GM18526 (cell line): ENCODE data around the gene NEK7.

Source experiments
- POLR2A ChIP-seq: IDR thresholded peaks from 3 replicates; pipeline ENCODE4 v1.6.1; 2011; ENCODE audit not compliant: insufficient read length; ENCODE audit errors: extremely low read depth

The NEK7 gene

DNA sequence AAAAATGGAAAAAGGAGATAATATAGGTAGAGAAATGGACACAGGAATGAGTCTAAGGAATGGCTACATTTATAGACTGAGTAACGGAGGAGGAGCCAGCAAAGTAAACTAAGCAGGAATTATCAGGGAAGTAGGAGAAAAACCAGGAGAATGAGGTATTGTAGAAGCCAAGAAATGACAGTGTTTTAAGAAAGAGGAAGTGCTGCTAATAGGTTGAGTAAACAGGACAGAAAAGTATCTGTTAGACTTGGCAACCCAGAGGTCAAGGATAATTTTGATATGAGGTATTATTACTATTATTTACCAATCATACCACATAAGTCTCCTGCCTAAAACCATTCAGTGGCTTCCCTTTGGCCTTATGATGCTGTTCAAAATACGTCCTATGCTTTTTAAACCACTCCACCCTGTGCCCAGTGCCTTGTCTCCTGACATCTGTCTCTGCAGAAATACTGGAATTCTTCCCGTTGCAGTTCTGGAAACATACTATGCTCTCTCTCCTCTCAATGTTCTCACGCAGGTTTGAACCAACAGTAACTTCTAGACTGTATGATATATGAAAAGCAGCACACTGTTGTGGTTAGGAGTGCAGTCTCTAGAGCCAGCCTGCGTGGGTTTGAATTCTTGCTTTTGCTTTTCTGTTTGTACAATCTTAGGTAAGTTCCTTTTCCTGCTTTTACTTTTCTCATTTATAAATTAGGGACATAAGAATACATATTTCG, 24.6 kb upstream of the NEK7 start:
- no peak for TF ChIP-seq POLR2A

DNA sequence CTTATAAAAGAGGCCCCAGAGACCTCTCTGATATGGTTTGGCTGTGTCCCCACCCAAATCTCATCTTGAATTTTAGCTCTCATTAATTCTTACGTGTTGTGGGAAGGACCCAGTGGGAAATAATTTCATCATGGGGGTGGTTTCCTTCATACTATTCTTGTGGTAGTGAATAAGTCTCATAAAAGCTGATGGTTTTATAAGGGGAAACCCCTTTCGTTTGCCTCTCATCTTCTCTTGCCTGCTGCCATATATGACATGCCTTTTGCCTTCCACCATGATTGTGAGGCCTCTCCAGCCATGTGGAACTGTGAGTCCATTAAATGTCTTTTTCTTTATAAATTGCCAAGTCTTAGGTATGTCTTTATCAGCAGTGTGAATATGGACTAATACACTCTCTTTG, 22.5 kb upstream of the NEK7 start:
- no peak for TF ChIP-seq POLR2A

DNA sequence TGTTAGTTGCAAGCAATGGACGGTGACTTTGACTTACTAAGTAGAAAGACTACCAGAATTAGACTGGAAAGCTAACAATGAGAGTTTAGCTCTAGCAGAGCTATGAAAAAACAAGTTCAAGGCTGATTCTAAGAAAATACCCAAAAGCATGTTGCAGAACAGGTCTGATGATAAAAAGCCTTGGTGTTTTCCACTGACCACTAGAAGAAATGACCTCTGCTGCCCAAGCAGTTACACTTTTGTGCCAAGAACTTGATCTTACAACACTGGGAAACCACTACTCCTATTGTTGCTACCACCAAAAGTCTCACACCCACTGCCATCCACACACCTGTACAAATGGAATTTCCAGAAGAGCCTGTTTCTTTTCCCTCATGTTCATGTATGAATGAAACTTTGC, 21.4 kb upstream of the NEK7 start:
- TF ChIP-seq POLR2A = no peak

DNA sequence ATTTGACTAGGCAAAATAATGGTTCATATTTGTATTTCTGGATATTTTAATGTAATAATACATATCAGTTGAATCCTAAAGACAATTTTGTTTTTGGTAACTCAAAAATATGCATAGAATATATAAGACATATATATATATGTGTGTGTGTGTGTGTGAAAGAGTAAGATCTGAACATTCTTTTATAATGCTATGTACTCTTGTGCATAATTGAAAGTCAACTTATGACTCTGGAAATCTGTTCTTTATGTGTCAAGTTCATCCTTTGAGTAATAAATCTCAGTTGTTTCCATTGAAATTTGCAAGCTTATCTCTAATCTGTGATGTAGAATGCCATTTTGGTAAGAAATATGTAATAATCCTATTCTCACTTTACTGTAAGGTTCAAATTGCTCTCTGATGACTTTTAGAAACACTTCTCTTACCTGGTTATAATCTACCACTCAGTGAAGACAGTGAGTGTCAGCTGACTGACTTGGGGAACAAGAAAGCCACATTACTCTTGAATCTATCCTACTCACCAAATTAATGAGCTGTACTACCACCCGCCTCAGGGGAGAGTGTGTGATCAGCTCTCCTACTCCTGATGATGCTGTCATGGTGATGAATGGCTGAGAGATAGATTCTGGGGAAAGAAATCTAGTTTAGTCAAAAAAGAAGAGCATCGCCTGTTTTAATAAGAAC, 15.0 kb upstream of the NEK7 start:
- no peak for TF ChIP-seq POLR2A

DNA sequence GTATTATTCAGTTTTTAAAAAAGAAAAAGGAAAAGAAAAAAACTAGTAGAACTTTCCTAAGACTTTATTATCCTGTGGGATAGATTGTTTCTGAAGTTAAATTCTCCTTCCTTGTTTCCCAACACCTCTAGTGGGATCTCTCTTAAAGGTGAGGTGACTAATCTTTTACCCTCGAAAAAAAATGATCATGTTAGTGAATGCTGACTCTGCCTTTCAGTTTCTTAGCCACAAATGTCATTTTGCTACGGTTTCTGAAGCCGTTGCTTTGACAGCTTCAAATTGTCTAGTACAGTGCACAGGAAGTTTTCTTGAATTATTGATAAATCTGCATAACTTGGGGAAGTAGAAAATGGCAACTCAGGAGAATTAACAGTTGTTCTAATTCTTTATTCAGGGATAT, 13.0 kb upstream of the NEK7 start:
- TF ChIP-seq POLR2A = no peak

DNA sequence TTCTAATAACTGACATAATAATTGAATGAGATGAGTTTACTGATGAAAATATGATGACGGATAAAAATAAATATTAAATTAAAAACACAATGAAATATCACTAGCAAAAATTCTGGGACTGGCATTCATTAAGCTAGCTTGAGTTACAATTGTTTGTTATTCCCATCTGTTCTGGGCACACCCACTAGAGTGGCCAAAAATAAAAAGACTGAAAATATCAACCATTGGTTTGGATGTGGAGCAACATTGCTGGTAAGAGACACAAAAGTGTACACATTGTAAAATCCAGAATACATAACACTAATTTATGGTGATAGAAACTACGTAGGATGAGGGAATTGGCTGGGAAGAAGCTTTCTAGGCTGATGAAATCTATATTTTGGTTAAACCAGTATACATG, 9.6 kb upstream of the NEK7 start:
- no peak for TF ChIP-seq POLR2A

DNA sequence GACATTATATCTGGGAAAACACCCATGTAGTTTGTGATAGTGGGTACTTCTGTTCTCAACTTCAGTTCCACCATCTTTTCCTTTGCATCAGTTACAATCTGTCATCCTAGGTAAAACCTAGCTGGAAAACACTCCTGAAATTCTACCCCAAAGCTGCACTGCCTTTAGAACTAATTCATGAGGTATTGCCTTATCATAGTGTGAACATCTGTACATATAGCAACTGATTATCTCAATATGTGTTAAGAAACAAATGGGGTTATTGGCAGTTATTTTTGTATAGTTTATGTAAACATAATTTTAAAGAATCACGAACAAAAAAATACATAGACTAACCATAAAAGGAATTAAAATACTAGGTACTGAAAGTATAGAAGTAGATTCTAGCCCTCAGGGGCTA, 6.4 kb upstream of the NEK7 start:
- no peak for TF ChIP-seq POLR2A

DNA sequence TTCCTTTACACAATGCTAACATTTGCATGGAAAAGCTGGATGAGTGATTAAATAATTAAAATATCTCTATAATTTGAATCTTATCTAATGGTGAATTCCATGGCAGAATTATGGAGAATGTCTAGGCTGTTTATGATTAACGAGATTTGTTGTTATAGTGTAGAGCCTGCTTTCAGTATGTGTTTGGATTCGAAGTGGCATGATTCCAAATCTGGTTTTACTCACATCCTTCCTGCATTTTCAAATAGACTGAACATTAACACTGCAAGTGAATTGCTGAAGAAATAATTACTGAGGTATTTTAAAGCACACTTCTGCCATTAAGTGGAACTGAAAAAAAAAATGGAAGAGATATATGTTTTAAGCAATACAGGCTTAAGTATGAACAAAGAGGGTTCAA, 5.1 kb upstream of the NEK7 start:
- TF ChIP-seq POLR2A = no peak

DNA sequence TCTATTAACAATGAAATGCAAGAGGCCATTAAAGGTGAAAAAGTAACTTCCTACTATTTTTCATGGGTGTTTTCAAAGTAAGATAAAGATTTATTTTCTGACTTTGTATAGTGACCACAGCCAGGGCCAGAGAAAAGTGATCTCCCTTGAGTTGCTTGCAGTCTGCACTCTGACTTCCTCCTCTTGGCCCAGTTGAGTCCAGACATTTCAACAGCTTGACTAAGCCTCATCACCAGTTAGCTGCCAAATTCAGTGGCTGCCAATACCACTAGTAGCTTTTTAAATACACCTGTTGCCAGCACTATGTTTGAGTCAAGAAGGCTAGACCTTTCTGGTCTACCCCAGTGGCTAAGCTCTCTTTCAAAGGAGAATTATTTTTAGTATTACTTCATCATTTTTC, 3.7 kb upstream of the NEK7 start:
- no peak for TF ChIP-seq POLR2A

DNA sequence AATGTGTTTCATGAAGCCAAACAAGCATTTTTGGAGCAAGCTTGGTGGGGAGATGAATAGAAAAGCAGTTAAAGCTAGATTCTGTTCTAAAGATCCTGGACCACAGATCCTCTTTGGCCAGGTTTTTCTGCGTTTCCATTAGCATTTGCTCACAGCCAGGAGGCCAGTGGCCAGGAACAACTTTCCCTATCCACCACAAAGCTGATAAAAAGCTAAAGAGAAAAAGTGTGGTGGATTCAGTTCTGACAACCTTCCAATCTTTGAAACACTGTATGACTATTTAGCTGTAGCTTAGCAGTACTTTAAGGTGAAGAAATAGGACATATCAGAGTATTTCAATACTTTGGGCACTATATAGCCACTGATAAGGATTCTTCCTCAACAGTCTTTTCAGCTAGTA, 3.0 kb upstream of the NEK7 start:
- TF ChIP-seq POLR2A = no peak

DNA sequence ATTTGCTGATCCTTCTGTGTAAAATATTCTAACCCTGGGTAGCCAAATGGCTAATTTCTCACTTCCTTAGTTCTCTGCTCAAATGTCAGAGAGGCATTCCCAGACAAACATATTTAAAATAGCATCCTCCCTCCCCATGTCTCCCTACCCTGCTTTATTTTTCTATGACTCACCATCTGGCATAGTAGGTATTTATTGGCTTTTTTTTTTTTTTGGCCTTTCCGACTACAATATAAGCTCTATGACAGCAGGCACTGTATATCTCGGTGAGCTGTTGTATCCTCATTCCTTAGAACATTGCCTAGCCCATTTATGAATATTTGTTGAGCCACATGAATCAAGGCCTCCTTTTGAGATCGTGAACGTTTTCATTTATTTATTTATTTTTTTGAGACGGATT, 1.5 kb upstream of the NEK7 start:
- TF ChIP-seq POLR2A = no peak

DNA sequence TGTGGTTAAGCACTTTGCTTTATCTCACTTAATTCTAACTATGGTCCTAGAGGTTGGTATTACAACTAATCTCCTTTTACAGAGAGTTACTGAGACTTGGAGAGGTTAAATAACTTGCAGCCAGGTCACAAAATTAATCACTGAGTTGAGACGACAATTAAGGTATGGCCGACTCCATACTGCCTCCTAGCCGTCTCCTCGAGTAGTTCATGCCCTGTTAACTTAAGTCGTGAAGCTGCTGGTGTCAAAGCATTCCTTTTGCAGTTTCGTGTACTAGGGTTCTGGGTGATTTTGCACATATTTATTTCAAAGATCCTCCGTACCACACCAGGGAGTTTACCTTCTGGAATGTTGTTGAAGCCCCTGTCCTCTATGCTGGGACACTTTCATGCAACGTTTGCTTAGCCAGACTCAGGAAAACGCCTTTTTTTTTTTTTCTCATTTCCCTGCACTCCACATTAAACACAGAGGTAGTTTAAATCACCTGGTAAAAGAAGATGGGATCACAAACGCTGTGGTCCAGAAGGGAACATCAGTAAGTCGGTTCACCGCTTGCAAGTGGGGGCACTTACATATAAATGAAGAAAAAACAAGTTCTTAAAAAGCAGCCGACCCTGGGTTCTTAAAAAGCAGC, 570 bp upstream of the NEK7 start:
- no peak for TF ChIP-seq POLR2A

DNA sequence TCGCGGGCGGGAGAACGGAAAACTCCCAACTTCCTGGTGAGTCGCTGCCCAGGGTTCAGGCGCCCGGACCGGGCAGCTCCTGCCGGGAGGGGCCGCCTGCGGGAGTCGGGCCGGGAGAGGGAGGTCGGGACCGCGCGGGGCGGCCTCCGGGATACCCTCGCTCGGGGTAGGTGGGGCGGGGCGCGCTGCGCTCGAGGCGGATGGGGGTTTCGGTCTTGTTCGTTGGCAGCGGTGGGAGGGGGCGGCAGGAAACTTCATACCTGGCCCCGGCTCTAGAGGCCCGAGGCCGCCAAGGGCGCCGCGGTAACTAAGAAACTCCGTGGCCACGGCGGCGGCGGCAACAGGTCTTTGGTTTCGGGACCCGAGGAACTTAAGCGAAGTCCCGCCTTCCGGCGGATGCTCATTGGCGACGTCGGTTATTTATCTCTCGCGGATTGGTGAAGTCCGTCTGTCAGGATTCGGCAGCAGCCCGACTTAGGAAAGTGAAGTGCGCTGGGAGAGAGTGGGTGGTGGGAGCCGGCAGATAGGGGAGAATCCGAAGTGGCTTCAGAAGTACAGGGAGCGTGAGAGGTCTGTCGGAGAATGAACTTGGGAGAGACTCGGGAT, 546 bp downstream of the NEK7 start:
- TF ChIP-seq POLR2A = peak; percentile 13

DNA sequence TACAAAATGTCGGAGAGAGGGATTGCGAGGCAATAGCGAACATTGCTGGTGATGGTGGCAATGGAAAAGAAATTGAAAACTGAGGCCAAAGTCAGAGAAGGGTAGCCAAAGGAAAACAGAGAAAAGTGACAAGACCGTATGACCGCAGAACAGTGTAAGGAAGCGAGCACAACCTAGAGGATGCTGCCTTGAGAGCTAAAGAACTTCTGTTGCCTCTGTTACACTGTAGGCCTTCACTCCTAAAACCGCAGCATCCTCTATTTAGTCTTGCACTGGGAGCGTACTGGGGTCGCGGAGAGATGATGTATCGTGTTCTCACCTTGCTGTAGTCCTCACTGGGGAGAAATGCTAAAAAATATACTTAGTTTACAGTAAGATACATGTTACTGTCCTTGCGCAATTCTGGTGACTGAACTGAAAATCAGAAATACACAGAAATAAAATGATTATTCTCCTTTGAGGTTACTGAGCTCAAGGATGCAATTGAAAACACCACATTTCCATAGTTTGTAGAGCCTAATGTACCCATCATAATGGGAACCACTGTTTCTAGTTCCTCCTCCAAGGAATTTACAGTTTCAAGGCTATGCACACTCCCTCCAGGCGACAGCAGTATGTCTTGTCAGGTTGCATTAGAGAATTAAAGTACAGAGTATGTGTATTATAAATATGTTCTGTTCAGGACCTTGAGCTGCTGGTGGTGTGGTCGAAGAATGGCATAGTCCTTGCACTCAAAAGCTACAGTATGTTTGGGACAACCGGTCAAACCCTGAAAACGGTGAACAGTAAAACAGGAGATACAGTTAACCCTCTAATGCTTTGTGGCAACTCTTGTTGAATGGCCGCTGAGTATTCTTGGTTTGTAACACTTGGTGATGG, 1.3 kb downstream of the NEK7 start:
- no peak for TF ChIP-seq POLR2A
